Stimulated activated CD4-positive, alpha-beta T cell treated with anti-CD3 and anti-CD28 coated beads, TNF-alpha, amount 100 ng/mL, for 4 hours (primary cell): ENCODE data around the gene PLAGL2.
"Not testable (repeated sequence)": the region's sequence is repeated elsewhere in the genome, so short reads cannot be mapped to it uniquely, and the experiment has no call there.

Experiments used
- DNase-seq, 3 experiments: peaks; one replicate each; pipeline ENCODE4 v3.0.0-alpha.2; 2020; ENCODE audit warnings: low read depth in 3 of 3

The PLAGL2 gene

GRCh38 chr20:32205110-32205842 is 2.3 kb downstream of the PLAGL2 start:
- no peak for DNase-seq

GRCh38 chr20:32204205-32205109 is 3.1 kb downstream of the PLAGL2 start:
- DNase-seq: peak; percentile 31 to 48 (median 35)

GRCh38 chr20:32203356-32204204 is 4.0 kb downstream of the PLAGL2 start:
- no peak for DNase-seq

GRCh38 chr20:32201977-32202363 is 5.6 kb downstream of the PLAGL2 start:
- no peak for DNase-seq

GRCh38 chr20:32201296-32201976 is 6.1 kb downstream of the PLAGL2 start:
- no peak for DNase-seq

- DNase-seq: no peak
These were observed 8.5 kb downstream of the PLAGL2 start for GRCh38 chr20:32199006-32199405.

- not testable (repeated sequence) for DNase-seq
These were observed 10.4 kb downstream of the PLAGL2 start for GRCh38 chr20:32197136-32197535.

GRCh38 chr20:32196613-32197012 is 10.9 kb downstream of the PLAGL2 start:
- not testable (repeated sequence) for DNase-seq

GRCh38 chr20:32195581-32195980 is 12.0 kb downstream of the PLAGL2 start:
- DNase-seq: no peak

- DNase-seq: no peak
These were observed 13.5 kb downstream of the PLAGL2 start for GRCh38 chr20:32193996-32194395.

GRCh38 chr20:32193336-32193735 is 14.2 kb downstream of the PLAGL2 start:
- DNase-seq: not testable (repeated sequence)

GRCh38 chr20:32192698-32193097 is 14.8 kb downstream of the PLAGL2 start:
- DNase-seq: no peak

GRCh38 chr20:32191873-32192272 is 15.7 kb downstream of the PLAGL2 start:
- no peak for DNase-seq

GRCh38 chr20:32191422-32191821 is 16.1 kb downstream of the PLAGL2 start:
- no peak for DNase-seq

- DNase-seq: no peak
These were observed 16.7 kb downstream of the PLAGL2 start for GRCh38 chr20:32190616-32191415.

GRCh38 chr20:32189691-32190615 is 17.6 kb downstream of the PLAGL2 start:
- DNase-seq: peak in 1 of 3 experiments; percentile 33

- DNase-seq: no peak
These were observed 18.5 kb downstream of the PLAGL2 start for GRCh38 chr20:32189123-32189410.

GRCh38 chr20:32188376-32189122 is 19.0 kb downstream of the PLAGL2 start:
- DNase-seq: no peak

GRCh38 chr20:32186506-32186905 is 21.0 kb downstream of the PLAGL2 start:
- DNase-seq: no peak
